Measurements from ENCODE around the gene ACTBL2. TPM values are rescaled to one million over a fixed set of nuclear protein-coding genes. Genes with fewer than 3 reads are reported as not detected.

Gene ACTBL2
- total RNA-seq, 3 donors from 2014 or later, result 1.2 TPM; not detected in 2

DNA sequence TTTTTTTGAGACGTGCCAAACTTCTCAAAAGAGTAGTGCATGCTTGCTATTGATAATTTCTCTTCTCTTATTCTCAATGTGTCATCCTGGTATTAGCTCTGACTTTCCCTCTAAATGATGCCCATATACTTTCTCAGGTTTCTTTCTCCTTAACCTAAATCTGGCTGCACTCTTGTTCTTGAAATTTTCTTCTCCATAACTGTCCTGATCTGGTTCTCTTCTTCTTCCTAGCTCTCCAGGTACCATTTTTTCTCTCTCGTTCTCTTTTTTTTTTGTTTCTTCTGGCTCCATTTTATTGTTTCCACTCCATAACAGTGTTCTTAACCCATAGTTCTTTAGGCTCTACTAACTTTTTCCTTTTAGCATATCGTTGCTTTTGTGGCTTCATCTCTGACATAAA lies 47.9 kb downstream of the ACTBL2 start:
- H3K27me3 ChIP-seq, result no peaks in the 10 kb centered on the region
- no peak for TF ChIP-seq POLR2AphosphoS5 (IDR thresholded peaks at IDR 0.05)
- H3K27ac ChIP-seq, result no peak overlapping the region
- H3K36me3 ChIP-seq, result no peaks in the 10 kb centered on the region
- H3K4me1 ChIP-seq, result peaks cover under 1 to 2% of the 10 kb centered on the region in 2 donors
- no peak overlapping the region for H3K4me3 ChIP-seq
- no peaks in the 10 kb centered on the region for H3K9me3 ChIP-seq
- intact Hi-C loops (cut with DNase I; ENCODE audit: low total_unique reads), result no loop called here
- no peak for DNase-seq (ENCODE audit: low spot score in 2 of 2)

DNA sequence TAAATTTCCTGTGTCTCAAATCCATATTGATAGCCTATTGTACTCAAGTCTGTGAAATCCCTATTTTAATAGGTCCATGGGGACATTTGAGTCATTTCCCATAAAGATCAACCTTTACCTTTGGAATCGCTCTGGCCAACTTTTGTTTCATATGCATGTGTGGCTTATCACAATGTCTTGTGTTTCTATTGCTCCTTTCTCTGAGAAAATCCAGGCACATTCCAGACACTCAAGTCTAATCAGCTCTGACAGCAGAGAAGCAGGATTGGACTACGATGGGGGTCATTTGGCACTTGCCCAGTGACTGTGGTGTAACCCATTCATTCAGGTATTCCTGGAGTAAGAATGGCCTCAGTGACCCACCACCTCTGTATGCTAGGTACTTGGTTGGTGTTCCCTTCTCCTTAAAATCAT lies 48.4 kb downstream of the ACTBL2 start:
- Histone ChIP-seq H3K4me1 (peaks cover 2 to 6% of the 10 kb centered on the region in 2 donors), H3K36me3 (no peaks in the 10 kb centered on the region), H3K4me3 (no peak overlapping the region), H3K27me3 (no peaks in the 10 kb centered on the region), H3K9me3 (no peaks in the 10 kb centered on the region), H3K27ac (no peak overlapping the region)
- no peak for TF ChIP-seq POLR2AphosphoS5 (IDR thresholded peaks at IDR 0.05)
- no peak for TF ChIP-seq POLR2A (IDR thresholded peaks at IDR 0.05)
- TF ChIP-seq, protein P1, sequence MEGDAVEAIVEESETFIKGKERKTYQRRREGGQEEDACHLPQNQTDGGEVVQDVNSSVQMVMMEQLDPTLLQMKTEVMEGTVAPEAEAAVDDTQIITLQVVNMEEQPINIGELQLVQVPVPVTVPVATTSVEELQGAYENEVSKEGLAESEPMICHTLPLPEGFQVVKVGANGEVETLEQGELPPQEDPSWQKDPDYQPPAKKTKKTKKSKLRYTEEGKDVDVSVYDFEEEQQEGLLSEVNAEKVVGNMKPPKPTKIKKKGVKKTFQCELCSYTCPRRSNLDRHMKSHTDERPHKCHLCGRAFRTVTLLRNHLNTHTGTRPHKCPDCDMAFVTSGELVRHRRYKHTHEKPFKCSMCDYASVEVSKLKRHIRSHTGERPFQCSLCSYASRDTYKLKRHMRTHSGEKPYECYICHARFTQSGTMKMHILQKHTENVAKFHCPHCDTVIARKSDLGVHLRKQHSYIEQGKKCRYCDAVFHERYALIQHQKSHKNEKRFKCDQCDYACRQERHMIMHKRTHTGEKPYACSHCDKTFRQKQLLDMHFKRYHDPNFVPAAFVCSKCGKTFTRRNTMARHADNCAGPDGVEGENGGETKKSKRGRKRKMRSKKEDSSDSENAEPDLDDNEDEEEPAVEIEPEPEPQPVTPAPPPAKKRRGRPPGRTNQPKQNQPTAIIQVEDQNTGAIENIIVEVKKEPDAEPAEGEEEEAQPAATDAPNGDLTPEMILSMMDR (IDR thresholded peaks at IDR 0.05), result no peak
- intact Hi-C loops (cut with DNase I; ENCODE audit: low total_unique reads), result no loop called here
- DNase-seq (ENCODE audit: low spot score in 2 of 2), result no peak

DNA sequence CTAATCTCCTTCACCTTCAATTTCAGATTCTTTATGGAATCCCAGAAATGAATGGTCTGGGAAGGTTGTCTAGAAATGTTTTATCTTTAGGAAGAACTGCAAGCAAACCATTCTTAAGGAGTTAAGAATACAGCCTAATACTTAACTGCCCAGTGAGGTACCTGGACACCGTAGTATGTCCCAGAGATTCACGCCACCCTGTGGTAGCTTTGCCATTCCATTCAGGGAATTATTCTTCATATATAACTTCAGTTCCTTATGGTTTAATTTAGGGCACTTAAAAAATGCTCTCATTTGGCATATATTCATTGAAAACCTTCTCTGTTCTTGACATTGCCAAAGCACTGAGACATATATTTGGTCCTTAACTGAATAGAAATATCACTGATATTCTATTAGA lies 49.7 kb downstream of the ACTBL2 start:
- H3K27me3 ChIP-seq, result no peaks in the 10 kb centered on the region
- TF ChIP-seq POLR2AphosphoS5 (IDR thresholded peaks at IDR 0.05), result no peak
- TF ChIP-seq POLR2A (IDR thresholded peaks at IDR 0.05), result no peak
- TF ChIP-seq, protein P1 (IDR thresholded peaks at IDR 0.05), result no peak
- H3K4me1 ChIP-seq, result peaks cover 2 to 6% of the 10 kb centered on the region in 2 donors
- no peak overlapping the region for H3K4me3 ChIP-seq
- H3K27ac ChIP-seq, result no peak overlapping the region
- H3K9me3 ChIP-seq, result no peaks in the 10 kb centered on the region
- DNase-seq (ENCODE audit: low spot score in 2 of 2), result no peak
- intact Hi-C loops (cut with DNase I; ENCODE audit: low total_unique reads), result no loop called here
- H3K36me3 ChIP-seq, result no peaks in the 10 kb centered on the region

DNA sequence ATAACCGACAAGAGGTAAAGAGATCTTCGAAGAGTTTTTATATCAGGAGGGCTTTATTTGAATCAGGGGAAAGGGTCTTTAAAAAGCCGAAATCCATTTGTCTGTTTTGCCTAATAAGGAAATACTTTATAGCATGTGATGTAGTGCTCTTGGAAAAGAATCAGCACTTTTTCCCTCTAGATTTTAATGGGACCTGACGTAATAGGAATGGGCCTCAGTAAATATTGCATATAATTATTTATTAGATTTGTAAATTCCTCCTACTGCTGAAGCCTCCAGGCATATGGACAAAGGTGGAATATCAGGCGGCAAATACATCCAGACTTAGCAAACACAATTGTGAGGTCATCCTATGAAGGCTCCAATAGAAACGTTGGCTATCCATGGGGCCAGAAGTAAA lies 50.9 kb downstream of the ACTBL2 start:
- H3K27me3 ChIP-seq, result no peaks in the 10 kb centered on the region

More for the DNA sequence above, 50.9 kb downstream of the ACTBL2 start:
- Histone ChIP-seq H3K9me3 (no peaks in the 10 kb centered on the region), H3K27ac (no peak overlapping the region), H3K4me3 (no peak overlapping the region), H3K36me3 (no peaks in the 10 kb centered on the region), H3K4me1 (peaks cover 2 to 6% of the 10 kb centered on the region in 2 donors)
- no peak for TF ChIP-seq POLR2AphosphoS5 (IDR thresholded peaks at IDR 0.05)
- TF ChIP-seq, protein P1 (IDR thresholded peaks at IDR 0.05), result no peak
- no peak for TF ChIP-seq POLR2A (IDR thresholded peaks at IDR 0.05)
- intact Hi-C loops (cut with DNase I; ENCODE audit: low total_unique reads), result no loop called here
- no peak for DNase-seq (ENCODE audit: low spot score in 2 of 2)

Data from breast epithelium (tissue), 4 donors.